ENCODE results near the gene DOCK3.
A peak's percentile ranks its signal among the peaks of the same experiment; 100 is the strongest.

DOCK3 gene, protein sequence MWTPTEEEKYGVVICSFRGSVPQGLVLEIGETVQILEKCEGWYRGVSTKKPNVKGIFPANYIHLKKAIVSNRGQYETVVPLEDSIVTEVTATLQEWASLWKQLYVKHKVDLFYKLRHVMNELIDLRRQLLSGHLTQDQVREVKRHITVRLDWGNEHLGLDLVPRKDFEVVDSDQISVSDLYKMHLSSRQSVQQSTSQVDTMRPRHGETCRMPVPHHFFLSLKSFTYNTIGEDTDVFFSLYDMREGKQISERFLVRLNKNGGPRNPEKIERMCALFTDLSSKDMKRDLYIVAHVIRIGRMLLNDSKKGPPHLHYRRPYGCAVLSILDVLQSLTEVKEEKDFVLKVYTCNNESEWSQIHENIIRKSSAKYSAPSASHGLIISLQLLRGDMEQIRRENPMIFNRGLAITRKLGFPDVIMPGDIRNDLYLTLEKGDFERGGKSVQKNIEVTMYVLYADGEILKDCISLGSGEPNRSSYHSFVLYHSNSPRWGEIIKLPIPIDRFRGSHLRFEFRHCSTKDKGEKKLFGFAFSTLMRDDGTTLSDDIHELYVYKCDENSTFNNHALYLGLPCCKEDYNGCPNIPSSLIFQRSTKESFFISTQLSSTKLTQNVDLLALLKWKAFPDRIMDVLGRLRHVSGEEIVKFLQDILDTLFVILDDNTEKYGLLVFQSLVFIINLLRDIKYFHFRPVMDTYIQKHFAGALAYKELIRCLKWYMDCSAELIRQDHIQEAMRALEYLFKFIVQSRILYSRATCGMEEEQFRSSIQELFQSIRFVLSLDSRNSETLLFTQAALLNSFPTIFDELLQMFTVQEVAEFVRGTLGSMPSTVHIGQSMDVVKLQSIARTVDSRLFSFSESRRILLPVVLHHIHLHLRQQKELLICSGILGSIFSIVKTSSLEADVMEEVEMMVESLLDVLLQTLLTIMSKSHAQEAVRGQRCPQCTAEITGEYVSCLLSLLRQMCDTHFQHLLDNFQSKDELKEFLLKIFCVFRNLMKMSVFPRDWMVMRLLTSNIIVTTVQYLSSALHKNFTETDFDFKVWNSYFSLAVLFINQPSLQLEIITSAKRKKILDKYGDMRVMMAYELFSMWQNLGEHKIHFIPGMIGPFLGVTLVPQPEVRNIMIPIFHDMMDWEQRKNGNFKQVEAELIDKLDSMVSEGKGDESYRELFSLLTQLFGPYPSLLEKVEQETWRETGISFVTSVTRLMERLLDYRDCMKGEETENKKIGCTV (N-terminal part only)

GRCh38 chr3:50674349-50675178, at the start of gene DOCK3:
Gene DOCK3 (plus strand): TSS chr3:50674927. CDS start chr3:50675264, 337 bp downstream.
- peak; percentile 63 for DNase-seq

- DNase-seq = no peak
Observed at GRCh38 chr3:50625231-50626182, 49.2 kb upstream of the DOCK3 start.

- no peak for DNase-seq
Observed at GRCh38 chr3:50626401-50626800, 48.3 kb upstream of the DOCK3 start.

DNA sequence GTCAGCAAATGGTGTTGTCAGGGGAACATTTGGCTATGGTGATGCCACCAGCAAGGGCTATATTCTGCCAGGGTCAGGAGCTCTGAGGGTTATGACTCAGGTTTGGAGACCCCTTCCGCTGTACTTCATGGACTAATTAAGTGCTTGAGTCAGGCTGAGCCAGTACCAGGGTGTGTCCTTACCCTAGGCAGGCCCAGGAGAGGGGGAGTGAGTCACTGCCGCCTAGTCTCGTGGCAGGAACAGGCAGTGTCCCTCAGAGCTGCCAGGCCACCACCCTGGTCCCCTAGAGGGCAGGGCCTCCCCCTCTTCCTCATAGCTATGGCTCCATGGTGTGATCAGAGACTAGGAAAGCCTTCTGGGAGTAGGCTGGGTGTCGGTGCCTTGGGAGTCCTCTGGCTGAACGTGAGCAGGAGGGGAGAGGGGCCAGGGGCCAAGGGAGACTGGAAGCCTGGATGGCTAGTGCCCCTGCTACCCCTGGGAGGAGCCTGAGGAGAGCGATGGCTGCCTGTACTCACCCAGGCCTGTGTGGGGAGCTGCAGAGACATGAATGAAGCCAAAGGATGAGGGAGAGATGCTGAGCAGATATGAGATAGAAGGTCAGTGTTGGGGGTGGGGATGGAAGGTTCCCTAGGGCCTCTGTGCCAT, 47.2 kb upstream of the DOCK3 start:
- DNase-seq = no peak

GRCh38 chr3:50628601-50629000, 46.1 kb upstream of the DOCK3 start:
- DNase-seq = no peak

DNA sequence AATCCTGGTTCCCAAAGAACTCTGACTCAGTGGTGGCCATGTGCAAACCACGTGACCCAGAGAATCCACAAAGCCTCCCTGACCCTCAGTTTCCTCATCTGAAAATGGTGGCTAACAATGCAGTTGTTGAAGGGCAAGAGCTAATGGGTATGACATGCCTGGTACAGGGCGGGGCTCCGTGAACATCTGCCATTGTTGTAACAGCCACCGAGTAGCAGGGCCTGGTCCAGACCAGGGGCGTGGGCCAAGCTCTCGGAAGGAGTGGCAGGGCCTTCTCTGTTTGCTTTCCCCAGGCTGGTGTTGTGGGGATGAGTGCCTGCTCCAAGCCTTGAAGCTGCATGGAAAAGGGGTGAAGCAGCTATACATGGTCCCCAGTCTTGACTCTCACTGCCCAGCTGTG, 44.3 kb upstream of the DOCK3 start:
- DNase-seq = no peak

GRCh38 chr3:50630877-50631276, 43.9 kb upstream of the DOCK3 start:
- DNase-seq = no peak

GRCh38 chr3:50632450-50632849, 42.3 kb upstream of the DOCK3 start:
- DNase-seq = no peak

DNA sequence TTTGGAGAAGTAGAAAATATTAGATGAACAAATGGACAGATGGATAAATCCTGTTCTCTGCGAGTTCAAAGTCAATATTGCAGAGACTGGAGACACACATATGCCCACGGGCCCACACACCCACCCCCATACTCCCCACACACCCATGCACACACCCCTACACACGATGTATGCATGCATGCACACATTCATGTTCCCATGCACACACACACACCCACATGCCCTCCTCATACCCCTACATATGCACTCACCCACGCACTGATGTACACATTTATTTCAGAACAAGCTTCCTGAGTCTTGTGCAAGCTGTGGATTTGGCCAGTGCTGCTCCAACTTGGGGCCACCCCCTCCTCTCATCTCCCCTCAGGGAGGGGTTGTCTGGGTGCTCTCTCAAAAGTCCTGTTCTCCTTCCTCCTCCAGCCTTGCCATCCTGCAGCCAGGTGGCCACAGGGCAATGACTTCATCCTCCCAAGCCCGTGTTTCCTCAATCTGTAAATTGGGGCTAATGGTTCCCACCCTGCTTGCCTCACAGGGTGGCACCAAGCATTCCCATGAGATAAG, 41.4 kb upstream of the DOCK3 start:
- no peak for DNase-seq

- no peak for DNase-seq
Observed at GRCh38 chr3:50635066-50635465, 39.7 kb upstream of the DOCK3 start.

DNA sequence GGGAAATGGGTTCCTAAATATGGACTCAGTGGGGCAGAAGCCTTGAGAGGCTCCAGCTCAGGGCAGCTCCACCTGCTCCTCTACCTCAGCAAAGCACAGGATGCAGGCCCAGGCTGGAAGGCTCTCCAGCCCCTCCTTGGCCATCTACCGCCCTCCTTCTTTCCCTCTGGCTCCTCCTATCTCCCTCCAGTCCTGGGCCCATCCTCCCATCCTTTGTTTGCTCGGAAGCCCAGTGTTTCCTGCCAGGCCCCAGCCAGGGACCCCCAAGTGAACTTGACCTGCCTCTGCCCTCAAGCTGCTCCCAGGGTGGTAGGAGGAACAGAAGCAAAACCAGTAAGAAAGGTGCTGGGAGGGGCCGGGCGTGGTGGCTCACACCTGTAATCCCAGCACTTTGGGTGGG, 37.7 kb upstream of the DOCK3 start:
- no peak for DNase-seq

- DNase-seq = no peak
Observed at GRCh38 chr3:50637945-50638344, 36.8 kb upstream of the DOCK3 start.

GRCh38 chr3:50639055-50639494, 35.7 kb upstream of the DOCK3 start:
- DNase-seq = no peak

DNA sequence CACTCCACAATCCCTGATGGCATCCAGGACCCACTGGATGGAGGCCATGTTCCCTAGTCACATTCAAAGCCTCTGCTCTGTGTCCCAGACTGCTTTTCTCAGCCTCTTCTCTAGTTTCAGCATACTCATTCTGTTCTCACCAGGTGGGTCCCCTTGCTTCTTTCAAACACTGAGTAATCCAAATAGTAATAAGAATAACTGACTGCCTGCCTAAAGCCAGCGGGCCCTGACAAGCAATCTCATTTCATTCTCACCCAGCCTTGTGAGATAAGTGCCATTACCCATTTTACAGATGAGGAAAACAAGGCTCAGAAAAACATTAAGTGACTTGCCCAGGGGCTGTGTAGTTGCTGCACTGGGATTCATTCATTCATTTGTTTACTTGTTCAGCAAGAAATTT, 32.3 kb upstream of the DOCK3 start:
- no peak for DNase-seq

GRCh38 chr3:50644561-50644960, 30.2 kb upstream of the DOCK3 start:
- DNase-seq = no peak

DNA sequence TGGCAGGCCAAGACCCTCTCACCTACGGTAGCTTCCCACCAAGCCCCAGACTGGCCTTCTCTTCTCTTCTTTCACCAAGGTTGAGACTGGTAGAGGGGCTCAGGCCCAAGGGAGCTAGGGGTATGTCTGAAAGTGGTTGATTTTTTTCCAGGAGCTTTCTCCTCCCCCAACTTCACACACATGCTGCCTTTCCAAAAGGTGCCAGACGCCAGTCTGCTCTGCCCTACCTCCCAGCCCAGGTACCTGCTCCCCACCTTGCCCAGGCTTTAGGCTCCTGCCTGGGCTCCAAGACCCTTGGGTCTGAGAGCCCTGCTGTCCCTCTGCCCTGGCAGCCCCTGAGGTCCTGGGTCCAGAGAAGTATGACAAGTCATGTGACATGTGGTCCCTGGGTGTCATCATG, 29.3 kb upstream of the DOCK3 start:
- DNase-seq = no peak

DNA sequence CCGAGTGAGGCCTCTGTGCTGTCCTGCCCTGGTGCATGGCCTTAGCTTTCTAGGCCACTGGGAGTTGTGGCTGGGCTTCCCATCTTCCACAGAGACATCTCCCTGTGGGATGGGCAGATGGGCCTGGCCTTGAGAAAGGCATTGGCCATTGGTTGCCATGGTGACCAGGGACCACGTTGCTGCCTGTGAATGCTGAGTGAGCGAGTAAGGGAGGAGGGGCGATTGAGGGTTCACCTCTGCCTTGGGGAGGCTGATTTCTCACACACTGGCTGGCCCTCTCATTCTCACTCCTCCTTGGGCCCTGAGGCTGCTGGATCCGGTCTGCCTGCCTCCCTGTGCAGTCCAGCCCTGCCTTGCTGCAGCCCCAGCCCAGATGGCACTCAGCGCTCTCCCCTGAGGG, 26.4 kb upstream of the DOCK3 start:
- DNase-seq = no peak

- DNase-seq = no peak
Observed at GRCh38 chr3:50648944-50649343, 25.8 kb upstream of the DOCK3 start.

- DNase-seq = no peak
Observed at GRCh38 chr3:50649451-50649931, 25.2 kb upstream of the DOCK3 start.

DNA sequence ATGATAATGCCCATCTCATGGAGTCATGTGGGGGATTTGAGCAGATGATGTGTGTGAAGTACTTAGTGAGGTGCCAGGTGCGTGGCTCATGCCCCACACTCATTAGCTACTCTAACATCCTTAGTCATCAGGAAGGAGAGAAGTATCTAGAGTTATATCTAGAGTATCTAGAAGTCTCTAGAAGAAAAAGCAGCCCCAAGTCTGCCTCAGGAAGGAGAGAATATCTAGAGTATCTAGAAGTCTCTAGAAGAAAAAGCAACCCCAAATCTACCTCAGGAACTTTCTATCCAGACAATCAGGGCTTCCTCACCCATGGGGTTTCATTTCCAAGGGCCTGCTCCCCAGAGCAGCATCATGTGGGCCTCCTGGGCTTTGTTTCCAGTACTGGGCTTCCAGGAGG, 24.7 kb upstream of the DOCK3 start:
- no peak for DNase-seq
